GM18868 (cell line): ENCODE measurements around the gene PCDHAC2.

Experiments
- ATAC-seq: cut with Tn5 transposase; IDR thresholded peaks from one replicate; pipeline ENCODE4 v1.9.1; 2021; ENCODE audit warnings: mild to moderate bottlenecking, moderate library complexity; ENCODE audit not compliant: unreplicated experiment

Gene PCDHAC2

DNA sequence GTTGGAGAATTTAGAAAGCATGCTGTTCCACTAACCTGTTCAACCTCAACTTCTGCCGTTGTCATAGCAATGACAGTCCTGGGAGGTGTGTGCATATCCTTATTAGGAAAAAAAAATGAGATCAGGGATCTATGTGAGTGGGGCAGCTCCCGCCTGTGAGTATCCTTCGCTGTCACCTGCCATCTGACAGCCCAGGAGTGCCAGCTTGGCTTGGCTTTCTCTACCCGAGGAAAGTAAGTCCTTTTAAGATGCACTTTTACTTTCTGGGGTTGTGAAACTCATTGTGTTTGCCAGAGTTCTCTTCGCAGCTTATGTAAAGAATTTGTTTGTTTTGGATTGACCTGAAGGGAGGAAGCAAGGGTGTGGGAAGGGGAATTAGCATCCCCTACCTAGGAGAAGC lies 21.8 kb downstream of the PCDHAC2 start:
- ATAC-seq, result no peak

DNA sequence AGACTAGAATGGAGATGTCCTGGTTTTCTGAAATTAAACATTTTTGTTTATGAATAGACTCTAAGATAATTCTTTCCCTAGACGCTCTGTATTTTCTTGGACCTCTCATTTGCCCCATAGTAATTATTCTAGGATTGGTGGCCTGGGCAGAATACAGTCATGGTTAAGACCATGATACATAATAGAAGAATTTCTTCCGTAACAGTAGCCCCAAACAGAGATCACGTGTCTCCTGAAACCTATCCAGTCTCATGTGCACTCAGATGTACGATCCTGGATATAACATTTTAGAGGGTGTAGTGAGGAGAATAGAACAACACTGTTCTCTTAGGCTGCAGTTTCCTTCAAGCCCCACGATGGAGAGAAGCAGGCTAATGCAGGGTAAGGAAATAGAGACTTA lies 22.3 kb downstream of the PCDHAC2 start:
- ATAC-seq, result no peak

DNA sequence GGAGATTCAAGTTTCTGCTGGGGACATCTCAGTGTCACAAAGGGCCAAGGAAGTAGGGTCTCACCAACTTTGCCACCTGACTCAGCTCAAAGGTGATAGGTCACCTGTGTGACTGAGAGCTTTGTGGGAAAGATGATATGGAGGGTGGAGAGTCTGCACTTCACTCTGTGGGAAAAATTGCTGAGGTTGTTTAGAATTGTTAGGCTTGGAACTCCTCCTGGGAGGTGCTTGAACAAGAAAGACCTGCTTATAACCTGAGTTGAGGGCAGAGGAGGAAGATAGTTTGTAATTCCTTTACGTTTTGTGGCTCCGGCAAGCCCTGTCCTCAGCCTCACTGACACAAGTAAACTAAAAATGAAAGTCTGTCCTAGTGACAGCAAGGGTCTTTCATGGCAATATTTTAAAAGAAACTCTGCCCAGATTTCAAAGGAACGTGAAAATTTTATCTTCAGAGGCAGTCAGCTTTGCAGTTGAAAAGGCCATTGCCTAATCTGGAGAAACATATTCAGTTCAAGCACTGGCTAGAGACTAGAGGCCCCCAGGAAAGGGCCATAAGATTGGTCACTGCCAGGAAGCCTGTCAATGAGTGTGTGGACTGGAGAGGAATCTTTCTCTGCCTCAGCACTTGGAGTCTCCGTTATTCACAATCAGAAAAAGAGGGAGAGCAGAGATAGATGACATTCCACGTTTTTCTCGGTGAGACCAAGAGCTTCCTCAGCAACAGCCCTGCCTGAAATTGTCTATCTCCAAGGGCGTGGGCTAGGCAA lies 23.2 kb downstream of the PCDHAC2 start:
- ATAC-seq, result no peak

DNA sequence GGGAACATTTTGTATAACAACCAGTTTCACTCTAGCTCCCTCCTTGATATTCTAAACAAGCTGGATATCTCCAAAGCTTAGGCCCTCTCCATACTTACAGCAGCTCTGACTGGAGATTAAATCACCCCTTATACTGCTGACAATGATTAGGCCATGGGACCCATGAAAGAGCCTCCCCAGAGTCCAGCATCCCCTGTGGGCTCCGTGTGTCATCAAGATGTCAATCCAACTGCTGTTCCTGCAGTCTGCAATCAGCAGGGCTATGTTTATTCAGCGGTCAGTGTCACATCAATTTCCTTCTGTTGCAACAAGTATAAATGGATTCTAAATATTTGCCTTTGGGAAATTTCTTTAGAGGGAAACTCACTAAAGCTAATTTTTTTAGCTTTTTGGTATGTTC lies 26.6 kb downstream of the PCDHAC2 start:
- no peak for ATAC-seq

DNA sequence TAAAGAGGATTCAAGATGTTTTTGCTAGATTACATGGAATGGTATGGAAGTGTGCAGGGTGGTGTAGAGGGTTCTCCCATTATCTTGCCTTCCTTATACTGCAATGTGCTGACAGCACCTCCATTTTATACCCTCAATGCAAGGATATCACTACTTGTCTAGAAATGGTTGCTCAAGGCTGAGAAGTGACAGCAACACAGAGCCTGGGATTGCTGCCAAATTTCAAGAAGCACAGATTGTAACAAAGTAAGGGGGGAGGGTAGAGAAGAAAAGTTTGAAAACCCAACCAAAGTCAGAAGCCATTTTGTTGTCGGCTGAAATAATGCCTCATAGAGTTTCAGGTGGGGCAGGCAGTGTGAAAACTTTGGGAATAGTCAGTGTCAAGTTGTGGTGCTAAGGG lies 29.8 kb downstream of the PCDHAC2 start:
- no peak for ATAC-seq

DNA sequence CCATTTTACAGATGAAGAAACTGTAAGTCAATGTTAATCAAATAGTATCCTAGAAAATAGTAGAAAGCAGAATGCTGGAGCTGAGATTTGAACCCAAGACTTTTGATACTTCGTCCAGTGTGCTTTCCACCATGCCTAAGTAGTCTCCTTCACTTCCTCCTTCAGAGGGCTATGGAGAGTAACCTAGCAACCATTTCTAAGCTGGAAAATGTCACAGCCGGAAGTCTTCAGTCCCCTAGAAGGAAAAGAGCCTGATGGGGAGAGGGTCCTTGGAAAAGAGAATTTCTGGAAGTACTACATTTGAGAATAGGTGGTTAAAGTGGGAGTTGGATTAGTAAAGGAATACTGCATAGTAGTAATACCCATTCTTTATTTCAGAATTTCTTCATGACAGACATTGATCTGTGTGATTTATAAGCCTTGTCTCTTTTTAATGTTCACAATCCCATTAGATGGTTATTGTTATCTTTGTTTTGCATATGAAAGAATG lies 32.7 kb downstream of the PCDHAC2 start:
- no peak for ATAC-seq

DNA sequence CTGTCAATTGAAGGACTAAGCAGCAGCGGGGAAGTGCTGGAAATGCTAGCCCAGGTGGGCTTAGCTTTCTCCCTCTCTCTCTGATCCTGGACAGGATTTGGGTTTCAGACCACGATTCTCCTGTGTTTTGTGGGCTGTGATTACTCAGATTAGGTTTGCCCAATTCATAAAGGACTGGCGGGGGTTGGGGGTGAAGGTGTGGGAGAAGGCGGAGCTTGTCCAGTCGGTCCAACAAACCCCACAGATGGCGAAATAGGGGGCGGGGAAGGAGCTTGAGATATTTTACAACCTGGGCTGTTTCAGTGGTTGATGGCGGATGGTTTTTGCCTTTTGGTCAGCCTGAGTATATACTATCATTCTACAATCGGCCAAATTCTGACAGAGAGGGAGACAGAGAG lies 35.2 kb downstream of the PCDHAC2 start:
- ATAC-seq, result no peak

DNA sequence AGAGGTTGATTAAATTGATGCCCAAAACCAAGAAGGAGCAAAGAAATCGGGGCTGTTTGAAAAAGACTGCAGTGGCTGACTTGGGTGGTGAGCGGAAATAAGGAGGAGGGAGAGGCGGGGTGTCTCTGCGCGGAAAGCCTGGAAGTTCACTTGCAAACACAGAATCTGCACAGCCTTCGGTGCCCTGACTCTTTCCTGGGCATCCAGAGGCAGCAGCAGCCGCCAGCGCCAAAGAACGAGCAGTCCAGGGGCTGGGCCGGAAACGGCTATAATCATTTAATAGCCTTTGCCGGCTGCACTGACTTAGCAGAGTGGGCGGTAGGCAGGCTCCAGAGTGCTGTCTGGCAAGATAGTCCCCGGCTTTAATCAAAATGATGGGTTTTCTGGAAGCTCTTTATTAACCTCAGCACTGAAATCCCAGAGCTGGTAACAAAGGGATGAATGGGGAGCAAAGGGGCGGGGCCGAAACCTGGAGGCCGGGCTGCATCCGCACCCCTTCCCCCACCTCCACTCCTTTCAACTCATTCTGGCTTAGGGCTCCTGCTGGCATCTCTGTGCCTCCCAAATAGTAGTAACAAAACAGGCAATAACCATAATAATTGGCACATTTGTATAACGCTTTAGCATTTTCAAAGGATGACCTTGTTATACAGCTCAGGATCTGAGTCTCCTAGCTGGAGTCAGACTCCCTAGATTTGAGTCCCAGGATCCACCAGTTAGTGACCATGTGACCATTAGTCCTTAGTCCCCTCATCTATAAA lies 35.7 kb downstream of the PCDHAC2 start:
- ATAC-seq, result no peak

DNA sequence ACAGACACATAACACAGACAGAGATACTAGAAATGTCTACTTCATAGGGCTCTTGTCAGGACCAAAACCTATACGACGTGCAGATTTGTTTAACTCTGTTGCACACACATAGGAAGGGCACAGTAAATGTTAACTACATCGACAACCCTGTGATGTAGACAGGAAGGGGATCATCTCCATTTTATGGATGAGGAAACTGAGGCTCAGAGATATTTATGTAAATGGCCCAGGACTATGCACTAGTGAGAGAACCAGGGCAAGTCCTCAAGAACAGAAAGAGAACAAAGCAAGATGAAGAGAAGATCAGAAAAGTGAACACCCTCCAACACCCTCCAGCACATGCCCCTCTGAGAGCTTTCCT lies 36.3 kb downstream of the PCDHAC2 start:
- no peak for ATAC-seq

DNA sequence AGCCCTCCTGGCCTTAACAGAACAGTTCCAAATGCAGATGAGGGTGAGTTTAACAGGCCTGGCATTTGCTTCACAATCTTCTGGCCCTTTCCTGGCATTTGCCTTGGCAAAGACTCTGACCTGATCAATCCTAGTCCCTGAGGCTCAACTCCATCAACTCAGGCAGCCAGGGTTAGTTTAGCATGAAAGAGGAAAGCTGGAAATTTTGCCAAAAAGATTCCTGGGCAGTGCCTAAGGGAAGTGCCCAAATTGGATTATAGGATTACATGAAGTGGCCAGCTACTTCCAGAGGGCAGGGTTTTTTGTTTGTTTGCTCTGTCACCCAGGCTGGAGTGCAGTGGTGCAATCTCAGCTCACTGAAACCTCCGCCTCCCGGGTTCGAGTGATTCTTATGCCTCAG lies 36.8 kb downstream of the PCDHAC2 start:
- no peak for ATAC-seq

DNA sequence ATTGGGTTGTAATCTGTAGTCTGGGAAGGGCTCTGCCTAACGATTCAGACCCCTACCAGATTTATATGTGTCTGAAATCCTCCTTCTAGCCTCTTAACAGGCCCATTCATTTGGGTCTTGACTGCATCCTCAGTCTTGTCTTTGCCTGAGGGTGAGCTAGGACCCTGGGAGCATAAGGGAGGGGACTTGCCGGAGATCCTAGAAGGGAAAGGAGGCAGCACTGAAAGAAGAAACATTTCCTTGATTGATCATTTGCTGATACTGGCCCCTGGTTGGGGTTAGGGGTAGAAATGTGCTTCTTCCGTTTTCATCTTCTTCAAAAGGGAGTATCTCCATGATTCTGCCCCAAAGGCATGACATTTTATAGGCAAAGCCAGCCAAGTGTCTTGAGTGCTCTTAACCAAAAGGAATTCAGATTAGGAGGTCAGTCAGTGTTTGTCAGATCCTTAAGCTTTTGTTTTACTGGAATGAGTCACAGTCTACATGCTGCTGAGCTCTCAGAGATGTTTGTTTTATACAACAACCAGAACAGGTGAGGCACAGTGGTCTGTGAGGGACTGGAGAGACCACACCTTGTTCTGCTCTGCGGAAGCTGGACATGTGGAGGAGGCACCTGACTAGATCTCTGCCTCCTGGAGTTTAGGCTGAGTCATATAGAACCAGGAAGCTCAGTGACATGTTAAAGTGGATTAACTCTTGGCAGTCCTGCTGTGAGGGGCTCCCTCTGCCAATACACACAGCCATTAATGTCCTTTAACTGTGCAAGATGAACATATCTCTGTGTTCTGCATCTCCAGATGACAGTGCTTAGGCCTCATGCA lies 37.7 kb downstream of the PCDHAC2 start:
- no peak for ATAC-seq

DNA sequence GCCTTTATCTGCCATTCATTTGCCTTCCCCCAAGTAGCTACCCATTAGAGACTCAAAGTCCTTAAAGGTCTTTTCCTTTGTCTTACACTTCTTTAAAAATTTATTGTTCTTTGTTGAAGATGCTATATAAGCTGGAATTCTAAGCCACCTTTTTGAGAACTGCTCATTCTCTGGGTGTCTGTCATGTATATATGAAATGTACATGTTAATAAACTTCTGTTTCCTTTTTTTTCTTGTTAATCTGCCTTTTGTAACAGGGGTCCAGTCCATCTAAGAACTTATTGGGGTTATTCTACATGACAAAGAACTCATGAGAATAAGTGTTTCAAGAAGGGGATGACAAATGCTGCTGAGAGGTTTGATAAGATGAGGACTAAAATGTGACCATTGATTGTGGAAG lies 41.5 kb downstream of the PCDHAC2 start:
- ATAC-seq, result no peak

DNA sequence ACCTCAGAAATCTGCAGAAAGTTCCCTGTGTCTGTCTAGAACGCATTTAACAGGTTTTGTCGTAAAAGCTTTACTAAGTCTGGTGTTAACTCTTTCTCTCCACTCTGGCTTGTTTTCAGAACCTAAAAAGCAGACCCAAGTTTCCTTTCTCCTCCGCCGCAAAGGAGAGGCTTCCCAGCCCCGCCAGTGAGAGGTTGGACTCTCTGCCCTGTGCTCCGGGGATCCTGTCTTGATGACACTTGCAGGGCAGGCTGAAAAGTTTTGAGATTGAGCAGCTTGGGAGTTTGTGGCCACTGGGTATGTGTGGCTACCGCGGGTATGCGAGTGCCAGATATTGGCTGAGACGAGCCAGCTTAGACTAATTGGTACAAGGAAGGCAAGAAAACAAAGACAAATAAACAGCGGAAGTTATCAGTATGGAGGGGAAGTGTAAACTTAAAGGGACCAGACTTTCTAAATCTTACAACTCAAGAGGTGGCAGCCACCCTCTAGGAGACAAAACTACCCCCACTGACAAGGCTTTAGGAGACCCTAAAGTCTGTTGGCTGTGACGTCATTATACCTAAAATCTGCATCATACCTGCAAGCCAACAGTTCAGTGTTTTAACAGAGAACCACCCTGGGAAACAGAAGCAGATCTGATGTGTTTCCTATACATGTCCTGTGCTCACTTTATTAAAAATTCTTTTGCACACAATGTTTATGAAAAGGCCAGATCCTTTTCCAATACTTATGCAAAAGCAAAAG lies 43.9 kb downstream of the PCDHAC2 start:
- ATAC-seq, result no peak

DNA sequence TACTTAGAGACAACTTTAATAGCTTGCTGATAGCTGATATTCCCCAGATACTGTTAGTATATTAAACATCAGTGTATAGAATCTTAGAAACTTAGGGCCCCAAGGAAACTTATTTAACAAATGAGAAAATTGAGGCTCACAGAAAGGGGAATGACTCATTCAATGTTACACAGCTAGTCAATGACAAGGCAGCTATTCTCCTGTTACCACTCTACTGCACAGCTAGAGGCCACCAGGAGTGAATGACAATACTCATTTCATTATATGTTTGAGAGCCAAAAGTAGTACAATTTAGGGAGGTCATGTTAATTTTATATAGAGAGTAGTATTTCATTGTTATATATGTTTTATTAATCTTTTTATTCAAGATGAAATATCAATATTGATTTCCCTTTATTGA lies 51.7 kb downstream of the PCDHAC2 start:
- ATAC-seq, result no peak
